Measurements from ENCODE around the gene PSMB5. TPM values are rescaled to one million over a fixed set of nuclear protein-coding genes. Genes with fewer than 3 reads are reported as not detected.
A peak's percentile ranks its signal among the peaks of the same experiment; 100 is the strongest.

Gene PSMB5
- total RNA-seq, result 302 and 331 TPM in 2 replicates

GRCh38 chr14:23034498-23035302 lies at the start of gene PSMB5:
Gene PSMB5 (minus strand): TSS chr14:23034900. CDS start chr14:23034881, 19 bp downstream.
- DNase-seq (ENCODE audit: low read depth, low spot score), result peak; percentile 92

GRCh38 chr14:23080474-23080873 lies 45.8 kb upstream of the PSMB5 start:
- DNase-seq (ENCODE audit: low read depth, low spot score), result no peak

- DNase-seq (ENCODE audit: low read depth, low spot score), result no peak
Measured at GRCh38 chr14:23079716-23080115, 45.0 kb upstream of the PSMB5 start.

GRCh38 chr14:23078692-23079116 lies 44.0 kb upstream of the PSMB5 start:
- peak; percentile 70 for DNase-seq (ENCODE audit: low read depth, low spot score)

- no peak for DNase-seq (ENCODE audit: low read depth, low spot score)
Measured at GRCh38 chr14:23077962-23078361, 43.3 kb upstream of the PSMB5 start.

- no peak for DNase-seq (ENCODE audit: low read depth, low spot score)
Measured at GRCh38 chr14:23076785-23077408, 42.2 kb upstream of the PSMB5 start.

- DNase-seq (ENCODE audit: low read depth, low spot score), result no peak
Measured at GRCh38 chr14:23074906-23075305, 40.2 kb upstream of the PSMB5 start.

- DNase-seq (ENCODE audit: low read depth, low spot score), result no peak
Measured at GRCh38 chr14:23071921-23072539, 37.3 kb upstream of the PSMB5 start.

GRCh38 chr14:23071244-23071920 lies 36.7 kb upstream of the PSMB5 start:
- peak; percentile 78 for DNase-seq (ENCODE audit: low read depth, low spot score)

- no peak for DNase-seq (ENCODE audit: low read depth, low spot score)
Measured at GRCh38 chr14:23070262-23071129, 35.8 kb upstream of the PSMB5 start.

- DNase-seq (ENCODE audit: low read depth, low spot score), result no peak
Measured at GRCh38 chr14:23069413-23069806, 34.7 kb upstream of the PSMB5 start.

- DNase-seq (ENCODE audit: low read depth, low spot score), result peak; percentile 78
Measured at GRCh38 chr14:23068789-23069412, 34.2 kb upstream of the PSMB5 start.

- DNase-seq (ENCODE audit: low read depth, low spot score), result no peak
Measured at GRCh38 chr14:23067847-23068788, 33.4 kb upstream of the PSMB5 start.

- DNase-seq (ENCODE audit: low read depth, low spot score), result no peak
Measured at GRCh38 chr14:23066855-23067744, 32.4 kb upstream of the PSMB5 start.

GRCh38 chr14:23066368-23066767 lies 31.7 kb upstream of the PSMB5 start:
- no peak for DNase-seq (ENCODE audit: low read depth, low spot score)

GRCh38 chr14:23063601-23064000 lies 28.9 kb upstream of the PSMB5 start:
- DNase-seq (ENCODE audit: low read depth, low spot score), result no peak

- DNase-seq (ENCODE audit: low read depth, low spot score), result peak; percentile 87
Measured at GRCh38 chr14:23062002-23062401, 27.3 kb upstream of the PSMB5 start.

GRCh38 chr14:23060536-23061260 lies 26.0 kb upstream of the PSMB5 start:
- no peak for DNase-seq (ENCODE audit: low read depth, low spot score)
